GM21447 (cell line): ENCODE measurements around the gene PLEKHN1.

Source experiments
- ATAC-seq: cut with Tn5 transposase; IDR thresholded peaks from one replicate; pipeline ENCODE4 v1.9.1; 2021; ENCODE audit not compliant: unreplicated experiment

PLEKHN1 gene

DNA sequence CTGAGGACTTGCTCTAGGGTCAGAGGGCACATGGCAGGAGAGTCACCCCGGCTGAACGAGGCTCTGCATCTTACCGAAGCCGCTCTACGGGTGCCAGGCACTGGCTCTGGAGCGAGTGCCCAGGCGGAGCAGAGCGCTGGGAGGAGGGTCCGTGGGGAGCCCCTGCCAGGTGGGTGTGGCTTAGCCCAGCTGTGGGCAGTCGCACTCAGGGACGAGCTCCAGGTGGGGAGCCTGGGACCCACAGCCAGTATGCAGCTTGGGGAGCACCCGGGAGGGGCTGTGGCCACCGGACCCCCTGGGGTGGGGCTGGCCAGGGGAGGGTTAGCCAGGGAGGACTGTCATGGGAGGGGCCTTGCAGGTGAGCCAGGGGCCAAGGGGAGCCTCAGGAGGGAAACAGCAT is 57.4 kb downstream of the PLEKHN1 start:
- no peak for ATAC-seq

GRCh38 chr1:1024149-1024770 is 58.0 kb downstream of the PLEKHN1 start:
- no peak for ATAC-seq

GRCh38 chr1:1024771-1025699 is 58.8 kb downstream of the PLEKHN1 start:
- no peak for ATAC-seq
